H9 (cell line): ENCODE results near the gene SLMAP. TPM values are rescaled to one million over a fixed set of nuclear protein-coding genes. Genes with fewer than 3 reads are reported as not detected.

Experiments
- DNase-seq: peaks from one replicate; pipeline ENCODE4 v3.0.0-alpha.2; 2017
- H2AFZ ChIP-seq: one replicate; pipeline ENCODE4 v1.6.1; 2013; ENCODE audit warnings: mild to moderate bottlenecking, low read length, control low read depth, moderate library complexity
- H2AK5ac ChIP-seq: 2 replicates; pipeline ENCODE4 v1.6.1; 2013; ENCODE audit warnings: low read length, control low read depth, mixed read lengths; ENCODE audit not compliant: insufficient read length
- H2BK120ac ChIP-seq: one replicate; pipeline ENCODE4 v1.6.1; 2013; ENCODE audit warnings: low read depth, mild to moderate bottlenecking, low read length, control low read depth, inconsistent platforms; ENCODE audit not compliant: poor library complexity, severe bottlenecking
- H2BK12ac ChIP-seq: 2 replicates; pipeline ENCODE4 v1.6.1; 2013; ENCODE audit warnings: low read length, control low read depth, mixed read lengths, low read depth; ENCODE audit not compliant: insufficient read length
- H2BK15ac ChIP-seq: 2 replicates; pipeline ENCODE4 v1.6.1; 2013; ENCODE audit warnings: low read depth, low read length, control low read depth
- H2BK20ac ChIP-seq: one replicate; pipeline ENCODE4 v1.6.1; 2013; ENCODE audit warnings: low read depth, mild to moderate bottlenecking, low read length, control low read depth, inconsistent platforms; ENCODE audit not compliant: poor library complexity, severe bottlenecking
- H2BK5ac ChIP-seq: 2 replicates; pipeline ENCODE4 v1.6.1; 2013; ENCODE audit warnings: low read length, control low read depth, mixed read lengths; ENCODE audit not compliant: insufficient read length
- H3K14ac ChIP-seq: 2 replicates; pipeline ENCODE4 v1.6.1; 2013; ENCODE audit warnings: low read length, control low read depth; ENCODE audit not compliant: insufficient read depth
- H3K18ac ChIP-seq: 2 replicates; pipeline ENCODE4 v1.6.1; 2013; ENCODE audit warnings: low read depth, mild to moderate bottlenecking, mixed read lengths, low read length, control low read depth; ENCODE audit not compliant: insufficient read length
- H3K23ac ChIP-seq: 2 replicates; pipeline ENCODE4 v1.6.1; 2013; ENCODE audit warnings: low read length, control low read depth, mixed read lengths, low read depth; ENCODE audit not compliant: insufficient read length
- H3K23me2 ChIP-seq: 2 replicates; pipeline ENCODE4 v1.6.1; 2013; ENCODE audit warnings: low read depth, mild to moderate bottlenecking, mixed read lengths, low read length, control low read depth; ENCODE audit not compliant: insufficient read length, poor library complexity, severe bottlenecking
- H3K27ac ChIP-seq: 2 replicates; pipeline ENCODE4 v1.5.1; 2013; ENCODE audit warnings: low read length, control low read depth, mixed read lengths, low read depth; ENCODE audit not compliant: insufficient read length
- H3K27me3 ChIP-seq: 2 replicates; pipeline ENCODE4 v1.6.1; 2013; ENCODE audit warnings: low read length, control low read depth, inconsistent platforms; ENCODE audit not compliant: insufficient read depth
- H3K4ac ChIP-seq: 2 replicates; pipeline ENCODE4 v1.6.1; 2013; ENCODE audit warnings: low read depth, mild to moderate bottlenecking, control low read depth, inconsistent platforms, low read length, moderate library complexity
- H3K4me1 ChIP-seq: 2 replicates; pipeline ENCODE4 v1.6.1; 2013; ENCODE audit warnings: low read length, control low read depth, inconsistent platforms; ENCODE audit not compliant: insufficient read depth
- H3K4me2 ChIP-seq: 2 replicates; pipeline ENCODE4 v1.6.1; 2013; ENCODE audit warnings: low read length, control low read depth, mixed read lengths; ENCODE audit not compliant: insufficient read length, insufficient read depth
- H3K56ac ChIP-seq: 2 replicates; pipeline ENCODE4 v1.6.1; 2013; ENCODE audit warnings: low read depth, mild to moderate bottlenecking, mixed read lengths, low read length, control low read depth; ENCODE audit not compliant: insufficient read length
- H3K79me1 ChIP-seq: 2 replicates; pipeline ENCODE4 v1.6.1; 2013; ENCODE audit warnings: low read depth, mild to moderate bottlenecking, moderate library complexity, low read length, control low read depth, inconsistent platforms; ENCODE audit not compliant: insufficient read depth, poor library complexity, severe bottlenecking
- H3K79me2 ChIP-seq: 2 replicates; pipeline ENCODE4 v1.6.1; 2013; ENCODE audit warnings: low read length, control low read depth, inconsistent platforms; ENCODE audit not compliant: insufficient read depth
- H3K9ac ChIP-seq: 2 replicates; pipeline ENCODE4 v1.6.1; 2013; ENCODE audit warnings: low read length, control low read depth, mixed read lengths; ENCODE audit not compliant: insufficient read length; ENCODE audit errors: extremely low read depth
- H3K9me3 ChIP-seq: one replicate; pipeline ENCODE4 v1.6.1; 2013; ENCODE audit warnings: low read depth, low read length, inconsistent platforms; ENCODE audit not compliant: control insufficient read depth
- H3T11ph ChIP-seq: one replicate; pipeline ENCODE4 v1.6.1; 2013; ENCODE audit warnings: mild to moderate bottlenecking, low read length, control low read depth, inconsistent platforms
- H4K20me1 ChIP-seq: one replicate; pipeline ENCODE4 v1.6.1; 2013; ENCODE audit not compliant: control insufficient read depth, insufficient read length, insufficient read depth
- H4K5ac ChIP-seq: 2 replicates; pipeline ENCODE4 v1.6.1; 2013; ENCODE audit warnings: low read depth, mild to moderate bottlenecking, mixed read lengths, low read length, control low read depth; ENCODE audit not compliant: insufficient read length
- H4K8ac ChIP-seq: replicated peaks from 2 replicates; pipeline ENCODE4 v1.6.1; 2013; ENCODE audit warnings: low read length, control low read depth, mixed read lengths, low read depth; ENCODE audit not compliant: insufficient read length
- H4K91ac ChIP-seq: 2 replicates; pipeline ENCODE4 v1.6.1; 2013; ENCODE audit warnings: low read depth, mild to moderate bottlenecking, moderate library complexity, mixed read lengths, low read length, control low read depth; ENCODE audit not compliant: insufficient read length
- H3K27ac Mint-ChIP-seq, 3 experiments: 2 replicates in 2 of 3; 3 replicates in 1 of 3; pipeline ENCODE4 v1.8.0; 2020 to 2021; ENCODE audit warnings: mixed read lengths in 3 of 3, mild to moderate bottlenecking in 1 of 3, moderate library complexity in 1 of 3
- H3K27me3 Mint-ChIP-seq: 2 replicates; pipeline ENCODE4 v1.8.0; 2021; ENCODE audit warnings: low read depth, mild to moderate bottlenecking, moderate library complexity, mixed read lengths
- H3K36me3 Mint-ChIP-seq, 3 experiments: 2 replicates in 2 of 3; 3 replicates in 1 of 3; pipeline ENCODE4 v1.8.0; 2020 to 2021; ENCODE audit warnings: low read depth in 3 of 3, mixed read lengths in 3 of 3; ENCODE audit not compliant: insufficient read depth in 1 of 3
- H3K4me1 Mint-ChIP-seq, 2 experiments: 2 replicates each; pipeline ENCODE4 v1.8.0; 2020; ENCODE audit warnings: mixed read lengths in 2 of 2
- H3K4me3 Mint-ChIP-seq, 2 experiments: 2 replicates in 1 of 2; 3 replicates in 1 of 2; pipeline ENCODE4 v1.8.0; 2020 to 2021; ENCODE audit warnings: mild to moderate bottlenecking in 2 of 2, mixed read lengths in 2 of 2, moderate library complexity in 1 of 2
- H3K9me3 Mint-ChIP-seq, 2 experiments: 2 replicates in 1 of 2; 3 replicates in 1 of 2; pipeline ENCODE4 v1.8.0; 2020; ENCODE audit warnings: mild to moderate bottlenecking in 2 of 2, mixed read lengths in 2 of 2, moderate library complexity in 1 of 2
- CTCF ChIP-seq: fragments of 200-600 bp; sonication (generic); conservative IDR thresholded peaks from 3 replicates; pipeline ENCODE4 v1.8.0; 2021; ENCODE audit warnings: antibody characterized with exemption, mild to moderate bottlenecking
- total RNA-seq: library from RNA; stranded (reverse); gene quantifications from 2 replicates; pipeline ENCODE4 v1.2.1, GENCODE V29; 2021

SLMAP gene
- total RNA-seq, 1 experiment from 2014 or later, result 65.1 TPM

DNA sequence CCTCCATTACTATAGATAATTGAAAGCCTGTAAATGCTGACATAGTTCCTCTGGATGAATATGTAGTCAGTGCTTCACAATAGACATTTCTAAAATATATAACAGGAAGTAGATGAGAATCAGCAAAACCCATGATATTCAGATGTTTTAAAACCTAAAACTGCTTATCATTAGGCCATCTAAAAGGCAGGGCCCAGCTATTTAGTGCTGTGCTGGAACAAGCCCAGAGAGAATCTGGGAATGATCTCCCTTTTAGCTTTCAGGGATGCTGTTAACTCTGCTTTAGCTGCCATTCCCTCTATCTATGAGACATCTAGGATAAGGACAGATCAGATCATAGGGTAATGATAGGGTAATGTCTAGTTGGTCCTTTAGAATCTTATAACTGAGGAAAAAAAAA lies 106.8 kb downstream of the SLMAP start:
- Histone ChIP-seq H3K27me3 (no peaks in the 10 kb centered on the region), H3K23me2 (no peaks in the 10 kb centered on the region), H4K20me1 (no peaks in the 10 kb centered on the region), H3K4me2 (no peak overlapping the region), H3K4ac (no peak overlapping the region), H2BK120ac (no peak overlapping the region), H3K27ac (no peak overlapping the region), H3K56ac (no peak overlapping the region), H3K23ac (no peak overlapping the region), H4K5ac (no peak overlapping the region), H2BK12ac (no peak overlapping the region), H3K18ac (no peak overlapping the region), H4K91ac (no peak overlapping the region), H2AFZ (no peak overlapping the region), H3K9me3 (no peaks in the 10 kb centered on the region), H2BK20ac (no peak overlapping the region), H3K79me2 (no peaks in the 10 kb centered on the region), H3K4me1 (no peaks in the 10 kb centered on the region), H3K79me1 (no peaks in the 10 kb centered on the region), H4K8ac (no peak overlapping the region), H3K9ac (no peak overlapping the region), H2AK5ac (no peak overlapping the region), H2BK15ac (no peak overlapping the region), H2BK5ac (no peak overlapping the region), H3K14ac (no peak overlapping the region), H3T11ph (no peak overlapping the region)
- no peaks in the 10 kb centered on the region for H3K27me3 Mint-ChIP-seq
- peaks cover 6 to 49% (median 33%) of the 10 kb centered on the region in 3 experiments; a peak in 6 of 7 replicates for H3K36me3 Mint-ChIP-seq
- no peak for DNase-seq
- 0 out of 7 replicates have a peak overlapping the region, but pooled peaks of 1 of the 3 experiments have one; percentile 12 for H3K27ac Mint-ChIP-seq
- no peak for TF ChIP-seq CTCF
- H3K4me3 Mint-ChIP-seq, result no peak overlapping the region
- no peaks in the 10 kb centered on the region for H3K9me3 Mint-ChIP-seq
- H3K4me1 Mint-ChIP-seq, result peaks cover 5 to 6% of the 10 kb centered on the region in 2 experiments
